HL-60 (cell line): ENCODE data around the gene ZFR.

Source experiments
- CTCF ChIP-seq: IDR thresholded peaks from one replicate; pipeline ENCODE4 v1.5.1; 2011; ENCODE audit warnings: low read length, control low read depth, inconsistent platforms; ENCODE audit not compliant: insufficient read depth
- GABPA ChIP-seq: IDR thresholded peaks from 2 replicates; pipeline ENCODE4 v1.6.1; 2012; ENCODE audit warnings: low read depth

- TF ChIP-seq CTCF (no peak), GABPA (no peak)
Observed at GRCh38 chr5:32454821-32455220, 10.3 kb upstream of the ZFR start.
